Anterior cingulate cortex (tissue), 58 donors: ENCODE measurements around the gene PAGR1.
"Not testable (repeated sequence)": the region's sequence is repeated elsewhere in the genome, so short reads cannot be mapped to it uniquely, and the experiment has no call there.

Experiments used
- DNase-seq, 58 donors: peaks; one replicate each; lab custom pipeline; 2025; lab: John Stamatoyannopoulos, UW

The PAGR1 gene

DNA sequence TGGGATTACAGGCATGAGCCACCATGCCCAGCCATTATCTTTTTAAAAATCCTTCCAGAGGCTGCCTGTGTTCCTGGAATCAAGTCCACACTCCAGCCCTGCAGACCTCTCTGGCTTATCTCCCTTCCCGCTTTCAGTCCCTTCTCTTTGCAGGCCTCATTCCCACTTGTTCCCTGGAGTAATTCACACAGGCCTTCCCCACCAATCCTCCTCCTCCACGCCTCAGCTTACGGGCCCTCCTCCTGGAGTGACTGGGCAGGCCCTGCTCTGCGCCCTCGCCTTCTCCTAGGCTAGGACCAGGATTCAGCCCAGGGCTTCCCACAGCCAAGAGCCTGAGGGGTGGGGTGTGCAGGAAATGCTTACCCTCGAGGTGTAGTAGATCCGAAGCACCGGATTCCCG, 44.3 kb downstream of the PAGR1 start:
- DNase-seq, result no peak

DNA sequence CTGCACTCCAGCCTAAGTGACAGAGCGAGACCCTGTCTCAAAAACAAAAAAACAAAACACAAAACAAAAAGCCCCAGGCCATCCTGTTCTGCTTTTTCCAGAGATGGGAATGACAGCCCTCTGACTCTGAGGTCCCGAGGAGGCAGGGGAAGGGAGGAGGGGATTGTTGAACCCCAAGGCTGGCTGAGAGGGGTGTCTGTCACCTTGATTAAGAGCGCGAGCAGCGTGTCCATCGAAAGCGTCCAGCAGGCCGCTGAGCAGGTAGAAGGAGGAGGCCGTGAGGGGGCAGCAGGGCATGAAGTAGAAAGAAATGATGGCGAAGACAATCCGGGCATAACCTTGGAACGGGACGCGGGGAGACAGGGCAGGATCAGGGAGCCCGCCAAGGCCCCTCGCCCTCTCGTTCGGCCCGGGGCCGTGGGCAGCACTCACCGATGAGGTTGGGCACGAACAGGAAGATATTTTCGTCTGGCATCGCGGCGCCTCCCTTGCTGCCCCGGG, 46.5 kb downstream of the PAGR1 start:
- peak in 16 of 58 donors; percentile 10 to 57 (median 36) for DNase-seq

DNA sequence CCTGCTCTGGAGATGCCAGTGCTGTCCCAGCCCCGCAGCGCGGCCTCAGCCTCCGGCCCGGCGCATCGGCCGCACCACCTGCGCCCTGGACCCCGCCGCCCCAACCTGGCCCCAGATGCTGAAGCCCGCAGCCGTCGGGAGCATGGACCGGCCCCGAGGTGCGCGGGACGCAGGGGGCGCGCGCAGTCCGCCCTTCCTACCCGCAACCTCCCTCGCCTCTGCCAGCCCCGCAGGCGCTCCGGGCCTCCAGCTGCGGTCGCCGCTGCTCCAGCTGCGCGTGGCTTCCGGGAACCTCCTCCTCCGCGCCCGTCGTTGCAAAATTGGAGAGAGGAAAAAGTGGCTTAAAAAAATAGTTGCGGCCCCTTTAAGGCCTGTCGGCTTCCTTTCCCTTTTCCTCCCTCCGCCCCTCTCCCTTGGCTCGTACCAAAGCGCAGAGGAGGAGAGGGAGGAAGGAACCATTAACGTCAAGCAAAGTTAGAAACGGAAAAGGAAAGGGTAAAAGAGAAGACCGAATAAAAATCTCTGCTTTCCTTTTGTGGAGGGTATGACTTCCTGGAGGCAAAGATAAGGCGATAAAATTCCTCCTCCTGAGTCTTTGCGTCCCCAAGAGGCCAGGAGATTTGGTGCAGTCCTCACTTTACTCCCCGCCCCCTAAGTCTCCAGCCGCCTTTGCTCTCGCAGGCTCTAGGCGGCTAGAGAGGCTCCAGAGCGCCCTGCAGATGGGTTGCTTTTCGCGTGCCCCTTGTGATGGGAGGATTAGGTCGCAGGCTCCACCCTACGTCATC, 47.1 kb downstream of the PAGR1 start, which contains the start of gene CDIPT:
CDIPT (minus strand) TSS at position 343 of the 785 bp plus-strand sequence. CDS start 369 bp downstream, outside the sequence.
- peak; percentile 35 to 97 (median 91) for DNase-seq

DNA sequence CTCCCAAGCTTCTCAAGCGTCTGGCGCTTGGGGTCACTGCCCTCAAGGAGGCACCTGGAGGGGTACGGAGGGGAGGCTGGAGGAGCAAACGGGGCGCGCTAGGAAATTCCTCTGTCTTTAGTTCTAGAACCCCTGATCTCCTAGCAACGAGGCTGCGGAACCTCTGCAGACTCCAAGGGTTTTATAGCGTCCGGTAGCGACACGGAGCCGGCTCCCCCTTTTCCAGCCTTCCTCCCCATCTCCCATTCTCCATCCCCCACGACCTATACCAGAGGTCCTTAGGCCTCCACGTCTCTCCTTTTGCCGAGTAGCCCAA, 47.7 kb downstream of the PAGR1 start:
- DNase-seq, result no peak

DNA sequence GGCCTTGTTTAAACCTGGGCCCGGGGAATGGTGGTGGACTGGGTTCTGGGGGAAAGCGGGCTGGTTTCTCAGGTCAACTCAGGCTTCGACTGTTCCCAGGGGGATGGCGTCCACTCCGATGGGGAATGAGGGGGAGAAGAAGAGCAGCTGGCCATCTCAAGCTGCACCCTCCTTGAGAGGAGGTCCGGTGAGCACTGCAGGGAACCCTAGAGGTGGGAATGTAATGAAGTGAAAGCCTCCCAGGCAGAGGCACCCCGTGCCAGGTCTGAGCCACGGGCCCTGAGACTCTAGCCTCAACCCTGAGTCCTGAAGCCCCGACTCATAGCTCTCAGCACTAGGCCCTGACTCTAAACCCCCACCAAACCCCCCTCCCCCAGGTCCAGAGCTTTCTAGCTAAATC, 48.3 kb downstream of the PAGR1 start:
- DNase-seq, result no peak

DNA sequence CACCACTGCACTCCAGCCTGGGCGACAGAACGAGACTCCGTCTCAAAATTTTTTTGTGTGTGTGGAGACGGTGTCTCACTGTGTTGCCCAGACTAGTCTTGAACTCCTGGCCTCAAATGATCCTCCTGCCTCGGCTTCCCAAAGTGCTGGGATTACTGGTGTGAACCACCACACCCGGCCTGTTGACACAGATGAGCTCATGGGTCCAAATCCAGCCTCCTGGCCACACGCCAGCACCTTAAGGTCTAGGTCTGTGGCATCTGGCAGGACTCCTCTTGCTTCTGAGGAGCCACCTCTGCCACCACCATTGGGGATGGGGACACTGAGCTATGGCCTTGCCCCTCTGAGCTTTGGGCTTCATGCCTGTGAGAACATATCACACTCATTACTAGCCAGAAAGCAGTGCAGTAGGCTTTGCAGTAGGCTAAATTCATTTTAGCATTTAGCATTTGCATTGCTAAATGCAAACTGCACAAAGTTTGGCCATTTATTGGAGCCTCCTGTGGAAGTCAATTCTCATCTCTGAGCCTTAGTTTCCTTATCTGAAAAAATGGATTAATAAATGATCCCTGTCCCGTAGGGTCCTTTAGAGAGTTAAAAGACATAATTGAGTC, 52.6 kb downstream of the PAGR1 start:
- DNase-seq, result no peak

DNA sequence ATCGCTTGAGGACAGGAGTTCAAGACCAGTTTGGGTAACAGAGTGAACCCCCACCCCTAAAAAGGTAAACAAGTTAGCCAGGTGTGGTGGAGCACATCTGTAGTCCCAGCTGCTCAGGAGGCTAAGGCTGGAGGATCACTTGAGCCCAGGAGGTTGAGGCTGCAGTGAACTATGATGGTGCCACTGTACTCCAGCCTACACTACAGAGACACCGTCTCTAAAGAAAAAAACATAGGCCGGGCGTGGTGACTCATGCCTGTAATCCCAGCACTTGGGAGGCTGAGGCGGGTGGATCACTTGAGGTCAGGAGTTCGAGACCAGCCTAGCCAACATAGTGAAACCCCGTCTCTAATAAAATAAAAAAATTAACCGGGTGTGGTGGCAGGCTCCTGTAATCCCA, 53.1 kb downstream of the PAGR1 start:
- not testable (repeated sequence) for DNase-seq
